ENCODE measurements around the gene KIRREL3.

KIRREL3 gene

DNA sequence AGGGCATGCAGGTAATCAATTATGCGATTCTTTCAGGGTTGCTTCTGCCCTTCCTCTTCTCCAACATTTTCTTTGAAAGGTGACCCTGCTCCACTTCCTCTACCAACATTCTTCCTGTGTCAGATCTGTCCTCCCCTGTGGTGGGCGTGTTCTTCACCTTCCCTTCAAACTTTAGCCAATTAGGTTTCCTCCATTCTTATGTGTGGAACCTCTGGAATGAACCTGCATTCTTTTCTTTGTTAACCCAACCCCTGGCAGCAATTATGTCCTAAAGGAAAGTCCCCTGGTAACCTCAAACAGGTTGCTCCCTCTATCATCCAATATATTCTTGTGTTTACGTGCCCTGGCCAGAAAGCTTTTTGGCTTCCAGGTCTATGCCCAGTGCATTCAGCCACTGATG is 22.4 kb downstream of the KIRREL3 start:
- H3K4me3 ChIP-seq (ENCODE audit: low read depth, low read length), result no peak overlapping the region
- TF ChIP-seq, protein P1, sequence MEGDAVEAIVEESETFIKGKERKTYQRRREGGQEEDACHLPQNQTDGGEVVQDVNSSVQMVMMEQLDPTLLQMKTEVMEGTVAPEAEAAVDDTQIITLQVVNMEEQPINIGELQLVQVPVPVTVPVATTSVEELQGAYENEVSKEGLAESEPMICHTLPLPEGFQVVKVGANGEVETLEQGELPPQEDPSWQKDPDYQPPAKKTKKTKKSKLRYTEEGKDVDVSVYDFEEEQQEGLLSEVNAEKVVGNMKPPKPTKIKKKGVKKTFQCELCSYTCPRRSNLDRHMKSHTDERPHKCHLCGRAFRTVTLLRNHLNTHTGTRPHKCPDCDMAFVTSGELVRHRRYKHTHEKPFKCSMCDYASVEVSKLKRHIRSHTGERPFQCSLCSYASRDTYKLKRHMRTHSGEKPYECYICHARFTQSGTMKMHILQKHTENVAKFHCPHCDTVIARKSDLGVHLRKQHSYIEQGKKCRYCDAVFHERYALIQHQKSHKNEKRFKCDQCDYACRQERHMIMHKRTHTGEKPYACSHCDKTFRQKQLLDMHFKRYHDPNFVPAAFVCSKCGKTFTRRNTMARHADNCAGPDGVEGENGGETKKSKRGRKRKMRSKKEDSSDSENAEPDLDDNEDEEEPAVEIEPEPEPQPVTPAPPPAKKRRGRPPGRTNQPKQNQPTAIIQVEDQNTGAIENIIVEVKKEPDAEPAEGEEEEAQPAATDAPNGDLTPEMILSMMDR (IDR thresholded peaks at IDR 0.05; ENCODE audit: borderline replicate concordance, insufficient read depth, low read depth, low read length), result no peak

DNA sequence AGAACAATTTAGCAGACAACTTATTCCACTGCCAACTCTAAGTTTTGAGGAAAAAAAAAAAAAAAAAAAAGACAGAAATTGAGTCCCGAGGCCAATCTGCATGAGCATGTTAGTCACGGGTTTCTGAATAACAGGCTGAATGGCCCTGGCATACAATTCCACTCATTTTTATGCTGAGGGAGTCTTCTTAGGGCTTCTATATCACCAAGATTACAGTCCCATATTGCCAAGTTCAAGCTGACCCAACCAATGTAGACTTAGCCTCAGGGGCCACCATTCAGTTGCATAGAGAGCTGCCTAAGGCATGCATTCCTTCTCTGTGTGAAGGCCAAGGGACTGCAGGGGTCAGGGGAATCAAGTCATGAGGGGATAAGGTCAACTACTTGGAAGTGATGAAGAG is 27.5 kb downstream of the KIRREL3 start:
- no peak overlapping the region for H3K4me3 ChIP-seq (ENCODE audit: low read depth, low read length)
- TF ChIP-seq, protein P1 (IDR thresholded peaks at IDR 0.05; ENCODE audit: borderline replicate concordance, insufficient read depth, low read depth, low read length), result no peak

DNA sequence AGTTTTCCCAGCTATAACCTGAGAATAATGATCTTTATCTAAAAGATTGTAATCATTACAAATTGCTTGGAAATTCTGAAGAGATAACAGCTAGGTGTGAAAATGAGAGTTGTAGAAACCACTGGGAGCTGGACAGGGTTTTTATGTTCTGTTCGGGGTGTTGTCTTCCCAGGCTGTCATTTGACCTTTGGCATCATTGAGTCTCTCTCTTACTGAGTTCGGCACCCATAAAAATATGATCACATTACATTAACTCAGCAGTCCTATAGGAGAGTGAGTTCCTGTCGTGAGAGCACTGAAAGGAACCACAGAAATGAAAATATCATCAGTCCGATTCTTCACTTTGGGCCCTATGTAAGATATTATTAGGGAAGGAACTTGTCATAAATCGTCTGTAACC is 29.3 kb downstream of the KIRREL3 start:
- TF ChIP-seq, protein P1 (IDR thresholded peaks at IDR 0.05; ENCODE audit: borderline replicate concordance, insufficient read depth, low read depth, low read length), result no peak

DNA sequence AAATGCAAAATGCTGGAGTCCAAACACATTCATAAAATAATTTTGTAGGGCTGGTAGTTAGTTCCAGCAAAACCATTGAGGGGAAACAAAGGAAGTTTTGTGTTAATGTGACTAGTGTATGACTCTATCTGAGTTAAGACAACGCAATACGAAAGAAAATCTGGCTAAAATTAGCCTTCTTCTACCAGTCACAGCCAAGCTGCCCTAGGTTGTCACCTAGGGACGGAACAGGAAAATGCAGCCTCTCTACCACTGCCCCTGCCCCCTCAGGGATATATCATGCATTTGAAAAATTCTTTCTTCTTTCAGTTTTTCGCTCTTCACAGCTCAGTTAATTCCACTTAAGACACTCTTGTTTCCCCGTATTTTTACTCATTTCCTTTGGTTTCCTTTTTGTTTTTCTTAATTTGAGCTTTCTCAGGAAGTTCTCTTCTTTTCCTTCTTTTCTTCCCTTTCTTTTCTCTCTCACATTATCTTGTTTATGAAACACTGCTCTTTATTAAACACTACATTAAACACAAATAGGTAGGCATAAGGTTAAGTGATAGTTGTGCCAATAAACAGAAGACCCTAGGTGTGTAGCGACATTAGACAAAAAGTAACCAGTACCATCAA is 30.6 kb downstream of the KIRREL3 start:
- H3K4me3 ChIP-seq (ENCODE audit: low read depth, low read length), result no peak overlapping the region
- TF ChIP-seq, protein P1 (IDR thresholded peaks at IDR 0.05; ENCODE audit: borderline replicate concordance, insufficient read depth, low read depth, low read length), result peak; percentile 42; the same call in 1 of the 2 replicates

More for the DNA sequence above, 29.3 kb downstream of the KIRREL3 start:
- no peak overlapping the region for H3K4me3 ChIP-seq (ENCODE audit: low read depth, low read length)

DNA sequence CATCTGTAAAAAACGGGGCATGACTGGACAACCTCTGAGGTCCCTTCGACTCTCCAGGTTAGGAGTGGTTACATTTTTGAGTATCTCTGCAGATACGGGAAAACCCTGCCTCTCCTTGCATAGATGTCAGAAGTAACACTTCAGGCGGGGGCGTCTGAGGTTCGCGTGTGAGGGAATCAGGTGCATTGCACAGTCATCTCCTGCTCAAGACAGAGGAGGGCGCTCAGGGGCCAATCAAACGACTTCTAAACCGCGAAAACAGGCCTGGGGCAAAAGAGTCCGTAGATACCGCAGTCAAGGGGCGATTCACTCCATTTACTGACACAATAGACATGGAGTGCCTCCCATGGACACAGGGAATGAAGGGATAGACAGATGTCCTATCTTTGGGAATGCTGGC is 31.7 kb downstream of the KIRREL3 start:
- H3K4me3 ChIP-seq (ENCODE audit: low read depth, low read length), result no peak overlapping the region
- TF ChIP-seq, protein P1 (IDR thresholded peaks at IDR 0.05; ENCODE audit: borderline replicate concordance, insufficient read depth, low read depth, low read length), result no peak

DNA sequence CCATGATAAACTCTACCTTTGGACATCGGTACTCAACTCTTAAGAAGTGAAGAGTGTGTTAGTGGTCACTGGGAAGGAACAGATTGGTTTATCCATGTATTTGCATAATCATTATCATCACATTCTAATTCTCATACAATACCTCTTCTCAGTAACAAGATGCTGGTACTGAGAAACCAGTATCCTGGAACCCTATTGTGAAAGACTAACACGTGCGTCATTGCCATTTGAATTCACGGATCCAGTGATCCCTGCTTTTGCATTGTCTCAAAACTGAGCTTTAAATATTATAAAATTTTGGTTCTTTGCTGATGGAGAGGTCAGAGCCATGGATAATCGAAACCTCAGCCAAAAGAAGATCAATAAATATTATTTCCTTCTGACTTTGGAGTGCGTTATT is 35.2 kb downstream of the KIRREL3 start:
- H3K4me3 ChIP-seq (ENCODE audit: low read depth, low read length), result no peak overlapping the region
- TF ChIP-seq, protein P1 (IDR thresholded peaks at IDR 0.05; ENCODE audit: borderline replicate concordance, insufficient read depth, low read depth, low read length), result no peak

DNA sequence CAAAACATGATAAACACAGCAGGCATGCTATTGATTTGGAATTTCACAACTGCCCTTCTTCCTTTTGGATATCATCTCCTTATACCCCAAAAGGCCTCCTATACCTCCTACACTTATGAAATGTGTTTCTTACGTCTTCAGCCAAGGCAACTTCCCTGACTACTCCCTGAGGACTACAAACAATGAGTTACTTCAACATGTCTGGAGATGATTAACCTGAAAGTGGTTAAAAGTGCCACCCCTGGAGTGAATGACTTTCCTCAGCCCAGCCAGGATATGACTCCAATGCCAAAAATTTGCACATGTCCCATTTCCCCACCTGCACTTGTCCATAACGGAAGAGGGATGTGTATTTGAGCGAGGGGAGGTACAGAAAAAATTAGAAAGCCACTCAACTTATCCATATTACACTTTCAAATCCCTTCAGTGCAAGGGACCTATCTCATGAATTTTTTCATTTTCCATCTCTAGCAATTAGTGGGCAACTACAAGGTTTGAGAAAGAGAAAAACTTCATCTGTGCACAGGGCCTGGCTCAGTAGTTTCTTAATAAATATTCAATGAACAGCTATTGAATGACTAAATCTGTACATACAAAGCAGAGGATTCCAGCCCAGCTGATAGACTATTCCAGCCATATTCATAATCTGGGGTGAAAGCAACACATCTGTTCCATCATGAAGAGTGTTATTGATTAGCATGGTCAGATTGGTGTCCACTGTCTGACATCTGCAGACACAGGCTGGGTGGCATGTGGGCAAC is 36.8 kb downstream of the KIRREL3 start:
- TF ChIP-seq, protein P1 (IDR thresholded peaks at IDR 0.05; ENCODE audit: borderline replicate concordance, insufficient read depth, low read depth, low read length), result no peak
- no peak overlapping the region for H3K4me3 ChIP-seq (ENCODE audit: low read depth, low read length)

Measured in GM12875 (cell line).